H1 (cell line): ENCODE data around the gene NAXE. TPM values are rescaled to one million over a fixed set of nuclear protein-coding genes. Genes with fewer than 3 reads are reported as not detected.

Experiments
- CHD7 ChIP-seq: fragments of 300-600 bp; sonication (generic); IDR thresholded peaks from 2 replicates; pipeline ENCODE4 v1.7.1; 2012; ENCODE audit warnings: low read length, moderate library complexity, mild to moderate bottlenecking, inconsistent platforms; ENCODE audit not compliant: insufficient replicate concordance
- polyA plus RNA-seq, 7 experiments: library from polyadenylated mRNA; depleted of rRNA in 3 of 7; stranded (reverse) in 5 of 7; unstranded in 2 of 7; fragments of >200 nt in 5 of 7; fragments of 200-250 nt in 2 of 7; gene quantifications; 1 replicate in 5 of 7; 2 replicates in 1 of 7; 4 replicates in 1 of 7; pipeline versions ENCODE4 v1.2.1 to v1.2.3, GENCODE V29; 2011 to 2013; ENCODE audit warnings: missing spikeins in 2 of 7, mixed read lengths in 2 of 7
- total RNA-seq: library from RNA; stranded (reverse); fragmentation: NEBNext Ultra II Directional; extraction: Animal tissue kit (Norgen Biotek cat#: 25700); gene quantifications from 2 replicates; pipeline ENCODE4 v1.2.1, GENCODE V29; 2021

Gene NAXE
- total and polyA plus RNA-seq, 2 of the 8 experiments (the other 6 are each of a cell fraction or from before 2014, with no cell fraction given): 73.1 to 74.3 TPM

GRCh38 chr1:156579472-156579871, 12.1 kb upstream of the NAXE start, which contains the start of gene TTC24 (continued):
- no peak for TF ChIP-seq CHD7
